DOHH2 (cell line): ENCODE results near the gene HORMAD1.

Experiments
- H3F3A ChIP-seq: fragments of 200-600 bp; sonication (generic), shearing (Covaris generic); 2 replicates; pipeline ENCODE4 v1.6.0; 2016; ENCODE audit warnings: antibody characterized with exemption, mild to moderate bottlenecking; ENCODE audit not compliant: control insufficient read depth, insufficient read depth
- H3K27ac ChIP-seq: fragments of 200-600 bp; sonication (generic); 2 replicates; pipeline ENCODE4 v1.5.1; 2014; ENCODE audit warnings: low read depth, mild to moderate bottlenecking, low read length, moderate library complexity
- H3K27me3 ChIP-seq: fragments of 200-600 bp; sonication (generic); 2 replicates; pipeline ENCODE4 v1.6.1; 2014; ENCODE audit warnings: mild to moderate bottlenecking, low read length, mixed read lengths; ENCODE audit not compliant: control insufficient read depth
- H3K36me3 ChIP-seq: fragments of 200-600 bp; sonication (generic); 2 replicates; pipeline ENCODE4 v1.6.1; 2014; ENCODE audit warnings: mild to moderate bottlenecking, low read length, moderate library complexity, mixed read lengths; ENCODE audit not compliant: control insufficient read depth
- H3K4me1 ChIP-seq: fragments of 200-600 bp; sonication (generic); 2 replicates; pipeline ENCODE4 v1.6.1; 2014; ENCODE audit warnings: mild to moderate bottlenecking, low read length, mixed read lengths; ENCODE audit not compliant: control insufficient read depth
- H3K4me2 ChIP-seq: fragments of 200-600 bp; sonication (generic); 2 replicates; pipeline ENCODE4 v1.6.0; 2014; ENCODE audit warnings: mild to moderate bottlenecking, low read length, moderate library complexity
- H3K4me3 ChIP-seq: fragments of 200-600 bp; sonication (generic); 2 replicates; pipeline ENCODE4 v1.5.1; 2014; ENCODE audit warnings: mild to moderate bottlenecking, low read length, mixed read lengths
- H3K79me2 ChIP-seq: fragments of 200-600 bp; sonication (generic); 2 replicates; pipeline ENCODE4 v1.6.1; 2014; ENCODE audit warnings: mild to moderate bottlenecking, low read length, mixed read lengths; ENCODE audit not compliant: control insufficient read depth
- H3K9me2 ChIP-seq: fragments of 200-600 bp; sonication (generic); replicated peaks from 2 replicates; pipeline ENCODE4 v1.6.1; 2014; ENCODE audit warnings: mild to moderate bottlenecking, low read length, mixed read lengths; ENCODE audit not compliant: control insufficient read depth
- H3K9me3 ChIP-seq: fragments of 200-600 bp; sonication (generic); 2 replicates; pipeline ENCODE4 v1.6.1; 2014; ENCODE audit warnings: antibody characterized with exemption, low read length, mixed read lengths; ENCODE audit not compliant: control insufficient read depth, insufficient read depth
- H4K20me1 ChIP-seq: fragments of 200-600 bp; sonication (generic); 2 replicates; pipeline ENCODE4 v1.6.0; 2014; ENCODE audit warnings: low read depth, mild to moderate bottlenecking, antibody characterized with exemption, low read length, moderate library complexity; ENCODE audit not compliant: control insufficient read depth, insufficient read depth
- CTCF ChIP-seq: fragments of 200-600 bp; sonication (generic); IDR thresholded peaks from one replicate; pipeline ENCODE4 v1.5.1; 2014; ENCODE audit warnings: antibody characterized with exemption, mild to moderate bottlenecking, low read depth, low read length; ENCODE audit not compliant: poor library complexity, severe bottlenecking
- EZH2phosphoT487 ChIP-seq: fragments of 200-600 bp; sonication (generic); IDR thresholded peaks from 2 replicates; pipeline ENCODE4 v1.6.1; 2017; ENCODE audit warnings: borderline replicate concordance, mild to moderate bottlenecking, antibody characterized with exemption, low read length, moderate library complexity, mixed read lengths

Gene HORMAD1

GRCh38 chr1:150683914-150684313 is 36.8 kb downstream of the HORMAD1 start:
- peak overlapping the region; percentile 29 for H3K27ac ChIP-seq
- no peaks in the 10 kb centered on the region for H3K9me2 ChIP-seq
- H3K9me3 ChIP-seq, result no peaks in the 10 kb centered on the region
- 0 out of 2 replicates have a peak overlapping the region, but pooled peaks have one; percentile 14 for H3K4me3 ChIP-seq
- peak overlapping the region; percentile 38 for H3K4me2 ChIP-seq
- peaks cover 20% of the 10 kb centered on the region for H3K36me3 ChIP-seq
- H3F3A ChIP-seq, result peaks cover 9% of the 10 kb centered on the region; the same call in 1 of the 2 replicates
- no peaks in the 10 kb centered on the region for H4K20me1 ChIP-seq
- TF ChIP-seq CTCF (no peak), EZH2phosphoT487 (no peak)
- H3K79me2 ChIP-seq, result 0 out of 2 replicates have a peak, but pooled peaks cover 3% of the 10 kb centered on the region
- peaks cover 18% of the 10 kb centered on the region for H3K4me1 ChIP-seq
- H3K27me3 ChIP-seq, result no peaks in the 10 kb centered on the region

DNA sequence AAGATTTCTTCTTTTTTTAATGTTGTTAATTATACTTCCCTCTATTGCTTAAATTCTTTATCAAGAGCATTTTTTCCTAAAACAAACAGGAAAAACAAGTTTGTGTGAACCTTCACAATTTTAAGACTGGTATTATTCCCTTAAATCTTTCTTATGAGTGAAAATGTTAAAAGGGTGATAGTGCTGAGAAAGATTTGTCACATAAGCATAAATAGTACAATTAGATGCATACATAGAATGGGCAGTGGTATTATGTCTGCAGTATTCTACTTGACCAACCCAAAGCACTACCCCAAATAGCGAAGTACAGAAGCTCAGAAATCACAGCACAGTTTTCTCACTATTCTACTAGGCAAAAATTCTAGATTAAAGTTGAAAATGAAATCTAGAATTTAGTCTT is 41.7 kb downstream of the HORMAD1 start:
- H3K4me1 ChIP-seq, result peaks cover 4% of the 10 kb centered on the region
- H3F3A ChIP-seq, result peaks cover 4% of the 10 kb centered on the region; the same call in 1 of the 2 replicates
- TF ChIP-seq EZH2phosphoT487 (no peak), CTCF (no peak)
- H3K4me3 ChIP-seq, result no peak overlapping the region
- peaks cover 4% of the 10 kb centered on the region; the same call in 1 of the 2 replicates for H3K36me3 ChIP-seq
- H3K79me2 ChIP-seq, result 0 out of 2 replicates have a peak, but pooled peaks cover 3% of the 10 kb centered on the region
- no peak overlapping the region for H3K27ac ChIP-seq
- H3K27me3 ChIP-seq, result no peaks in the 10 kb centered on the region
- H3K9me2 ChIP-seq, result no peaks in the 10 kb centered on the region
- no peaks in the 10 kb centered on the region for H3K9me3 ChIP-seq
- H3K4me2 ChIP-seq, result no peak overlapping the region
- H4K20me1 ChIP-seq, result no peaks in the 10 kb centered on the region

DNA sequence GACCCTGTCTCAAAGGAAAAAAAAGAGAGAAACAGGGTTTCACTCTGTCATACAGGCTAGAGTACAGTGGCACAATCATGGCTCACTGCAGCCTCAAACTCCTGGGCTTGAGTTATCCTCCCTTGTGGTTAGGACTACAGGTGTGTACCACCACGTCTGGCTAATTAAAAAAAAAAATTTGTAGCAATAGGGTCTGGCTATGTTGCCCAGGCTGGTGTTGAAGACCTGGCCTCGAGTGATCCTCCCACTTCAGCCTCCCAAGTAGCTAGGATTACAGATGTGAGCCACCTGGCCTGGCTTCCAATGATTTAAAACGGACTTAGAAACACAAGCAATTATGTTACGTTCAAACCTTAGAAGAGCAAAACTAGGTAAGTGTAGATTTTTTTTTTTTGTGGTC is 45.8 kb downstream of the HORMAD1 start:
- TF ChIP-seq CTCF (no peak), EZH2phosphoT487 (no peak)
- H3F3A ChIP-seq, result no peaks in the 10 kb centered on the region
- H3K27me3 ChIP-seq, result no peaks in the 10 kb centered on the region
- no peaks in the 10 kb centered on the region for H3K9me2 ChIP-seq
- H3K4me3 ChIP-seq, result no peak overlapping the region
- no peaks in the 10 kb centered on the region for H3K36me3 ChIP-seq
- no peaks in the 10 kb centered on the region for H3K4me1 ChIP-seq
- H3K27ac ChIP-seq, result no peak overlapping the region
- H4K20me1 ChIP-seq, result no peaks in the 10 kb centered on the region
- H3K4me2 ChIP-seq, result no peak overlapping the region
- no peaks in the 10 kb centered on the region for H3K79me2 ChIP-seq
- no peaks in the 10 kb centered on the region for H3K9me3 ChIP-seq

- no peaks in the 10 kb centered on the region for H3F3A ChIP-seq
- no peak overlapping the region for H3K27ac ChIP-seq
- H3K4me1 ChIP-seq, result no peaks in the 10 kb centered on the region
- H3K27me3 ChIP-seq, result no peaks in the 10 kb centered on the region
- no peak for TF ChIP-seq EZH2phosphoT487
- TF ChIP-seq CTCF, result no peak
- H3K4me3 ChIP-seq, result no peak overlapping the region
- H4K20me1 ChIP-seq, result no peaks in the 10 kb centered on the region
- H3K79me2 ChIP-seq, result no peaks in the 10 kb centered on the region
- H3K36me3 ChIP-seq, result peaks cover 19% of the 10 kb centered on the region; the same call in 1 of the 2 replicates
- H3K9me3 ChIP-seq, result no peaks in the 10 kb centered on the region
- no peaks in the 10 kb centered on the region for H3K9me2 ChIP-seq
- H3K4me2 ChIP-seq, result no peak overlapping the region
Measured at GRCh38 chr1:150663321-150663720, 57.4 kb downstream of the HORMAD1 start.
